Measurements from ENCODE around the gene NBL1.

Gene NBL1

GRCh38 chr1:19706136-19706535 is 62.0 kb downstream of the NBL1 start:
- DNase-seq, result no peak
